Natural killer cell (primary cell): ENCODE data around the gene FAM32A. TPM values are rescaled to one million over a fixed set of nuclear protein-coding genes. Genes with fewer than 3 reads are reported as not detected.

Experiments
- ATAC-seq, 3 donors: fragments of 150-1000 bp in 2 of 3; fragments of 200-7000 bp in 1 of 3; cut with Tn5 transposase; 1 replicate in 1 of 3; 2 replicates in 2 of 3; pipeline ENCODE4 v1.10.0; 2021; ENCODE audit warnings: mild to moderate bottlenecking in 2 of 3, moderate library complexity in 2 of 3
- DNase-seq, 2 donors: peaks; one replicate each; pipeline versions ENCODE4 v3.0.0 to v3.0.0-alpha.2; 2013 to 2021; ENCODE audit warnings: mixed read lengths in 1 of 2
- H3K27ac ChIP-seq: one replicate; pipeline ENCODE4 v1.5.1; 2013; ENCODE audit warnings: mild to moderate bottlenecking, low read length
- H3K27me3 ChIP-seq: one replicate; pipeline ENCODE4 v1.6.1; 2013; ENCODE audit warnings: low read length; ENCODE audit not compliant: control insufficient read depth, insufficient read depth
- H3K36me3 ChIP-seq: one replicate; pipeline ENCODE4 v1.6.1; 2013; ENCODE audit warnings: low read length; ENCODE audit not compliant: control insufficient read depth, insufficient read depth
- H3K4me1 ChIP-seq: one replicate; pipeline ENCODE4 v1.6.1; 2013; ENCODE audit warnings: low read length; ENCODE audit not compliant: control insufficient read depth, insufficient read depth
- H3K4me3 ChIP-seq: one replicate; pipeline ENCODE4 v1.5.1; 2013; ENCODE audit warnings: low read length
- H3K9me3 ChIP-seq: one replicate; pipeline ENCODE4 v1.6.1; 2013; ENCODE audit warnings: low read length; ENCODE audit not compliant: control insufficient read depth, insufficient read depth
- H3K27ac Mint-ChIP-seq, 2 donors: one replicate each; pipeline ENCODE4 v1.8.0; 2022; ENCODE audit warnings: mild to moderate bottlenecking in 2 of 2, mixed read lengths in 2 of 2, moderate library complexity in 1 of 2
- H3K27me3 Mint-ChIP-seq, 2 donors: one replicate each; pipeline ENCODE4 v1.8.0; 2022; ENCODE audit warnings: low read depth in 2 of 2, mixed read lengths in 2 of 2
- H3K36me3 Mint-ChIP-seq: one replicate; pipeline ENCODE4 v1.8.0; 2022; ENCODE audit warnings: mixed read lengths
- H3K4me1 Mint-ChIP-seq, 2 donors: one replicate each; pipeline ENCODE4 v1.8.0; 2022; ENCODE audit warnings: mixed read lengths in 2 of 2
- H3K4me3 Mint-ChIP-seq: one replicate; pipeline ENCODE4 v1.8.0; 2022; ENCODE audit warnings: mild to moderate bottlenecking, moderate library complexity, mixed read lengths
- H3K9me3 Mint-ChIP-seq, 2 donors: one replicate each; pipeline ENCODE4 v1.8.0; 2022; ENCODE audit warnings: mixed read lengths in 2 of 2
- CTCF ChIP-seq: fragments of 200-600 bp; IDR thresholded peaks from one replicate; pipeline ENCODE4 v1.8.0; 2022; ENCODE audit warnings: antibody characterized with exemption
- WGBS: methylation state at CpG from one replicate; pipeline ENCODE4 v1.1.7; 2013; ENCODE audit warnings: missing lambda C conversion rate; ENCODE audit not compliant: insufficient coverage; 5-methylcytosine and 5-hydroxymethylcytosine counted together
- intact Hi-C: fragments of 100-400 bp; cut with micrococcal nuclease; formaldehyde crosslinking; loops from one replicate; pipeline ENCODE4 v1.14.2; 2022
- total RNA-seq, 4 donors: library from RNA; stranded (reverse); fragments of 120-200 nt in 1 of 4; gene quantifications; one replicate each; pipeline versions ENCODE4 v1.2.3 to v1.2.4, GENCODE V29; 2013 to 2022

Gene FAM32A
- total RNA-seq, 3 donors from 2014 or later (not counting 1 experiment from before 2014, with no cell fraction given), result 46.3 to 69.3 (median 63.3) TPM

GRCh38 chr19:16225279-16226183 is 40.3 kb downstream of the FAM32A start:
- no peak for TF ChIP-seq CTCF
- Histone ChIP-seq H3K4me1 (no peaks in the 10 kb centered on the region), H3K36me3 (peaks cover 76% of the 10 kb centered on the region), H3K27me3 (no peaks in the 10 kb centered on the region), H3K9me3 (peaks cover 15% of the 10 kb centered on the region), H3K4me3 (no peak overlapping the region), H3K27ac (no peak overlapping the region)
- Mint-ChIP-seq H3K4me1 (no peaks in the 10 kb centered on the region), H3K4me3 (no peak overlapping the region), H3K9me3 (peaks cover 4 to 6% of the 10 kb centered on the region in 2 donors), H3K27ac (no peak overlapping the region), H3K27me3 (no peaks in the 10 kb centered on the region), H3K36me3 (peaks cover 22% of the 10 kb centered on the region)
- intact Hi-C loops, result no loop called here
- 97% methylated on average over 21 of the region's 21 CpGs for WGBS
- no peak for DNase-seq
- ATAC-seq, result no peak

GRCh38 chr19:16226184-16226591 is 41.0 kb downstream of the FAM32A start:
- H3K9me3 Mint-ChIP-seq, result peaks cover 2 to 3% of the 10 kb centered on the region in 2 donors
- no peaks in the 10 kb centered on the region for H3K4me1 Mint-ChIP-seq
- H3K27ac ChIP-seq, result no peak overlapping the region

GRCh38 chr19:16226878-16227836 is 41.9 kb downstream of the FAM32A start:
- no peak overlapping the region for H3K27ac ChIP-seq
- WGBS, result 90% methylated on average over 32 of the region's 33 CpGs
- DNase-seq, result no peak

More at GRCh38 chr19:16226184-16226591, 41.0 kb downstream of the FAM32A start:
- Histone ChIP-seq H3K36me3 (peaks cover 76% of the 10 kb centered on the region), H3K4me1 (no peaks in the 10 kb centered on the region), H3K9me3 (peaks cover 10% of the 10 kb centered on the region), H3K4me3 (no peak overlapping the region), H3K27me3 (no peaks in the 10 kb centered on the region)
- Mint-ChIP-seq H3K36me3 (peaks cover 15% of the 10 kb centered on the region), H3K27ac (no peak overlapping the region), H3K27me3 (no peaks in the 10 kb centered on the region), H3K4me3 (no peak overlapping the region)
- 96% methylated on average over 16 of the region's 16 CpGs for WGBS
- intact Hi-C loops, result no loop called here
- ATAC-seq (no peak), DNase-seq (no peak)
- TF ChIP-seq CTCF, result no peak

More at GRCh38 chr19:16226878-16227836, 41.9 kb downstream of the FAM32A start:
- ATAC-seq, result no peak
- intact Hi-C loops, result no loop called here
- Mint-ChIP-seq H3K4me3 (no peak overlapping the region), H3K36me3 (peaks cover 14% of the 10 kb centered on the region), H3K27ac (no peak overlapping the region), H3K9me3 (peaks cover 2 to 3% of the 10 kb centered on the region in 2 donors), H3K4me1 (no peaks in the 10 kb centered on the region), H3K27me3 (no peaks in the 10 kb centered on the region)
- Histone ChIP-seq H3K27me3 (no peaks in the 10 kb centered on the region), H3K9me3 (peaks cover 3% of the 10 kb centered on the region), H3K36me3 (peaks cover 80% of the 10 kb centered on the region), H3K4me1 (no peaks in the 10 kb centered on the region), H3K4me3 (no peak overlapping the region)
- TF ChIP-seq CTCF, result no peak
